Activated CD4-positive, alpha-beta T cell treated with anti-CD3 and anti-CD28 coated beads for 4 hours (primary cell): ENCODE results near the gene TDRD7.
"Not testable (repeated sequence)": the region's sequence is repeated elsewhere in the genome, so short reads cannot be mapped to it uniquely, and the experiment has no call there.

Source experiments
- DNase-seq, 2 donors: peaks; one replicate each; pipeline ENCODE4 v3.0.0-alpha.2; 2020

The TDRD7 gene

GRCh38 chr9:97480174-97480573 lies 68.3 kb downstream of the TDRD7 start:
- no peak for DNase-seq

- DNase-seq: no peak
These were observed 68.9 kb downstream of the TDRD7 start for GRCh38 chr9:97480749-97481148.

GRCh38 chr9:97484134-97484533 lies 72.2 kb downstream of the TDRD7 start:
- DNase-seq: no peak

- no peak for DNase-seq
These were observed 75.2 kb downstream of the TDRD7 start for GRCh38 chr9:97487107-97487506.

- no peak for DNase-seq
These were observed 76.0 kb downstream of the TDRD7 start for GRCh38 chr9:97487861-97488260.

- DNase-seq: no peak
These were observed 79.5 kb downstream of the TDRD7 start for GRCh38 chr9:97491216-97491999.

GRCh38 chr9:97497558-97498375 lies 85.9 kb downstream of the TDRD7 start:
- DNase-seq: not testable (repeated sequence)

- DNase-seq: not testable (repeated sequence)
These were observed 87.0 kb downstream of the TDRD7 start for GRCh38 chr9:97498846-97499245.

- no peak for DNase-seq
These were observed 88.4 kb downstream of the TDRD7 start for GRCh38 chr9:97500263-97500662.

GRCh38 chr9:97500765-97501176 lies 88.9 kb downstream of the TDRD7 start:
- no peak for DNase-seq

GRCh38 chr9:97501177-97501971 lies 89.5 kb downstream of the TDRD7 start, which contains the start of gene TMOD1:
TMOD1 (plus strand) TSS chr9:97501666; CDS start chr9:97524189, 22,523 bp downstream.
- peak; percentile 23 to 42 for DNase-seq

- no peak for DNase-seq
These were observed 90.0 kb downstream of the TDRD7 start for GRCh38 chr9:97501972-97502221.

- no peak for DNase-seq
These were observed 90.5 kb downstream of the TDRD7 start for GRCh38 chr9:97502222-97502983.

- no peak for DNase-seq
These were observed 91.3 kb downstream of the TDRD7 start for GRCh38 chr9:97502984-97503861.

- no peak for DNase-seq
These were observed 91.9 kb downstream of the TDRD7 start for GRCh38 chr9:97503862-97504210.

GRCh38 chr9:97504381-97505216 lies 92.7 kb downstream of the TDRD7 start:
- no peak for DNase-seq

GRCh38 chr9:97505845-97506244 lies 93.9 kb downstream of the TDRD7 start:
- DNase-seq: no peak

GRCh38 chr9:97506306-97506705 lies 94.4 kb downstream of the TDRD7 start:
- no peak for DNase-seq

- no peak for DNase-seq
These were observed 94.9 kb downstream of the TDRD7 start for GRCh38 chr9:97506787-97507186.

GRCh38 chr9:97507428-97507984 lies 95.6 kb downstream of the TDRD7 start:
- no peak for DNase-seq
